ENCODE data around the gene NEIL3. TPM values are rescaled to one million over a fixed set of nuclear protein-coding genes. Genes with fewer than 3 reads are reported as not detected.

NEIL3 gene
- total and polyA plus RNA-seq, 7 donors: 0.01 to 0.17 (median 0.14) TPM; not detected in 3

DNA sequence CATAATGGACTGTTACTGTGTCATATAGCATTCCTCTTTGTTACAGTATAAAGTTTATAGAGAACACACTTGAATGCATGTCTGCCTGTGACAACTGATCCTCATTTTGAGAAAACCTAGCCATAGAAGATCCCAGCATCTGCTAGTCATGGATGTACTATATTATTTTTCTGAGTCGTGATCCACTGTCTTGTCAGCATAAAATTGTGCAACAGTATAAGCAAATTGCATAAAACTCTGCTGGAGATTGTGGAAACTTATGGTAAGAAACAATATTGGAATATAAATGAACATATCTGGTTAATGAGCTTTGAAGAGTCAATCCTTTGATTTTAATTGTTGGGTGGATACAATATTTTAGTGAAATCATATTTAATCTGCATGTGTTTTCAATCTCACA, 3.6 kb downstream of the NEIL3 start:
- WGBS, 3 donors: 74 to 79% (median 76%) methylated on average over 1 of the region's 1 CpG
- intact Hi-C loops (cut with DNase I): no loop called here
- ATAC-seq: no peak
- H3K4me3 ChIP-seq: no peak overlapping the region
- TF ChIP-seq, protein P1, sequence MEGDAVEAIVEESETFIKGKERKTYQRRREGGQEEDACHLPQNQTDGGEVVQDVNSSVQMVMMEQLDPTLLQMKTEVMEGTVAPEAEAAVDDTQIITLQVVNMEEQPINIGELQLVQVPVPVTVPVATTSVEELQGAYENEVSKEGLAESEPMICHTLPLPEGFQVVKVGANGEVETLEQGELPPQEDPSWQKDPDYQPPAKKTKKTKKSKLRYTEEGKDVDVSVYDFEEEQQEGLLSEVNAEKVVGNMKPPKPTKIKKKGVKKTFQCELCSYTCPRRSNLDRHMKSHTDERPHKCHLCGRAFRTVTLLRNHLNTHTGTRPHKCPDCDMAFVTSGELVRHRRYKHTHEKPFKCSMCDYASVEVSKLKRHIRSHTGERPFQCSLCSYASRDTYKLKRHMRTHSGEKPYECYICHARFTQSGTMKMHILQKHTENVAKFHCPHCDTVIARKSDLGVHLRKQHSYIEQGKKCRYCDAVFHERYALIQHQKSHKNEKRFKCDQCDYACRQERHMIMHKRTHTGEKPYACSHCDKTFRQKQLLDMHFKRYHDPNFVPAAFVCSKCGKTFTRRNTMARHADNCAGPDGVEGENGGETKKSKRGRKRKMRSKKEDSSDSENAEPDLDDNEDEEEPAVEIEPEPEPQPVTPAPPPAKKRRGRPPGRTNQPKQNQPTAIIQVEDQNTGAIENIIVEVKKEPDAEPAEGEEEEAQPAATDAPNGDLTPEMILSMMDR (IDR thresholded peaks at IDR 0.05): no peak
- H3K27ac ChIP-seq: no peak overlapping the region
- no peaks in the 10 kb centered on the region for H3K9me3 ChIP-seq
- H3K36me3 ChIP-seq (ENCODE audit: insufficient read depth in 1 of 2, low read depth in 1 of 2): no peaks in the 10 kb centered on the region
- H3K27me3 ChIP-seq (ENCODE audit: insufficient read depth in 3 of 3, low read length in 2 of 3): no peaks in the 10 kb centered on the region
- DNase-seq: no peak
- H3K4me1 ChIP-seq: peaks cover 7% of the 10 kb centered on the region

- no peaks in the 10 kb centered on the region for H3K36me3 ChIP-seq (ENCODE audit: insufficient read depth in 1 of 2, low read depth in 1 of 2)
- H3K27me3 ChIP-seq (ENCODE audit: insufficient read depth in 3 of 3, low read length in 2 of 3): no peaks in the 10 kb centered on the region
- ATAC-seq: no peak
- no peaks in the 10 kb centered on the region for H3K9me3 ChIP-seq
- intact Hi-C loops (cut with DNase I): no loop called here
- no peak for DNase-seq
- no peaks in the 10 kb centered on the region for H3K4me1 ChIP-seq
- no peak overlapping the region for H3K27ac ChIP-seq
- 90 to 93% (median 91%) methylated on average over 4 of the region's 4 CpGs for WGBS, 3 donors
- H3K4me3 ChIP-seq: no peak overlapping the region
- TF ChIP-seq, protein P1 (IDR thresholded peaks at IDR 0.05): no peak
These were observed 6.2 kb downstream of the NEIL3 start for GRCh38 chr4:177315767-177316464.

DNA sequence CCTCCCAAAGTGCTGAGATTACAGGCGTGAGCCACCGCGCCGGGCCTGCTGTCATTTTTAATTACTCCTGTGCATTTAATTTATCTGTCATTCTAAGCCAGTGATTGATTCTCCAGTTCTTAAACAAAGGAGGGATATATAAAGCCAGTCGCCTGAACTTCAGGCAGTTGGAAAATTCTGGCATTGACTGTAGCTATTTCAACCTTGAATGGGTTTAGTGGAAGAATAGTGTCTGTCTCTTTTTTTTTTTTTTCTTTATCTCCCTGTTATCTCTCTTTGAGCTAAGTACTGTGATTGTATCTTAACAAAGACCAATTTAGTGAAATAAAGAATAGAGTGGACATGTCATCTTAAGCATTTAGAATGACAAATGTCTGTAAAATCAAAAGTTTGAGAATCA, 11.0 kb downstream of the NEIL3 start:
- intact Hi-C loops (cut with DNase I): no loop called here
- Histone ChIP-seq H3K27me3 (ENCODE audit: insufficient read depth in 3 of 3, low read length in 2 of 3) (no peaks in the 10 kb centered on the region), H3K27ac (no peak overlapping the region), H3K4me3 (no peak overlapping the region), H3K36me3 (ENCODE audit: insufficient read depth in 1 of 2, low read depth in 1 of 2) (no peaks in the 10 kb centered on the region), H3K9me3 (no peaks in the 10 kb centered on the region), H3K4me1 (no peaks in the 10 kb centered on the region)
- TF ChIP-seq, protein P1 (IDR thresholded peaks at IDR 0.05): no peak
- DNase-seq (no peak), ATAC-seq (no peak)
- WGBS, 3 donors: 92 to 97% (median 92%) methylated on average over 5 of the region's 5 CpGs

DNA sequence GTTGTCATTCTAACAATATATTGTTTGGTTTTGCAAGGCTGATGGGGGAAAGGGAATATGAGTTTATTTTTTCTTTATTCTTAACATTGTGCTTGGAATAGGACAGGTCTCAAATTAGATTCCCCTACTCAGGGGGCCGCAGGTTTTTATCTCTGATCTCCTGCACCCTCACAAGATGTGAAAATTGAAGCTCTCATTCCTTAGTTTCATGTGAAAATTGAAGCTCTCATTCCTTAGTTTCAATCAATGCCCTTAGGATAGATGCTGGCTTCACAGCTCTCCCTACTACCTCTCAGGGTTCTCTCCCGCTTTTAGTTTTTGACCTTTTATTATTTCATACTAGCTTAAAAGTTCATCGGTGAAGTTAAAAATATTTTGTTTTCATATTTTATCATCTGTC, 12.0 kb downstream of the NEIL3 start:
- DNase-seq (no peak), ATAC-seq (no peak)
- no peaks in the 10 kb centered on the region for H3K27me3 ChIP-seq (ENCODE audit: insufficient read depth in 3 of 3, low read length in 2 of 3)
- intact Hi-C loops (cut with DNase I): no loop called here
- H3K9me3 ChIP-seq: no peaks in the 10 kb centered on the region
- H3K4me3 ChIP-seq: no peak overlapping the region
- no peaks in the 10 kb centered on the region for H3K4me1 ChIP-seq
- H3K27ac ChIP-seq: no peak overlapping the region
- 91 to 97% (median 95%) methylated on average over 3 of the region's 3 CpGs for WGBS, 3 donors
- no peaks in the 10 kb centered on the region for H3K36me3 ChIP-seq (ENCODE audit: insufficient read depth in 1 of 2, low read depth in 1 of 2)
- TF ChIP-seq, protein P1 (IDR thresholded peaks at IDR 0.05): no peak

DNA sequence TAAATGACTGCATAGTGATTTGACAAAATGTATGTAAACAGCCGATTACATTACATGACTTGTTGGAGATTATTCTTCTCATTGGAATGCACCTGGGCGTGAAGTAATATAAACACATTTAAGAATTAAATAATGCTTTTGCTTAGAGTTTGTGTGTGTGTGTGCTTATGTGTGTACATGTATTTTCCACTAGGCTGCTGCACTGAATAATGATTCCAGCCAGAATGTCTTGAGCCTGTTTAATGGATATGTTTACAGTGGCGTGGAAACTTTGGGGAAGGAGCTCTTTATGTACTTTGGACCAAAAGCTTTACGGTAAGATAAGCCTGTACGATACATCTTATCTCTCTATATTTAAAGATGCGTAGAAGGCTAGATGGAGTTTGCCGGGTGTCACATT, 12.6 kb downstream of the NEIL3 start:
- Histone ChIP-seq H3K27ac (no peak overlapping the region), H3K4me3 (no peak overlapping the region), H3K9me3 (no peaks in the 10 kb centered on the region), H3K27me3 (ENCODE audit: insufficient read depth in 3 of 3, low read length in 2 of 3) (no peaks in the 10 kb centered on the region), H3K4me1 (no peaks in the 10 kb centered on the region), H3K36me3 (ENCODE audit: insufficient read depth in 1 of 2, low read depth in 1 of 2) (no peaks in the 10 kb centered on the region)
- TF ChIP-seq, protein P1 (IDR thresholded peaks at IDR 0.05): no peak
- ATAC-seq: no peak
- WGBS, 3 donors: 93 to 94% (median 93%) methylated on average over 7 of the region's 7 CpGs
- intact Hi-C loops (cut with DNase I): no loop called here
- DNase-seq: no peak
